Glutamatergic neuron (in vitro differentiated cells): ENCODE data around the gene CRYGA. TPM values are rescaled to one million over a fixed set of nuclear protein-coding genes. Genes with fewer than 3 reads are reported as not detected.

Experiments used
- DNase-seq: peaks from one replicate; pipeline ENCODE4 v3.0.0; 2022
- H3K27ac Mint-ChIP-seq: one replicate; pipeline ENCODE4 v1.8.0; 2020; ENCODE audit warnings: mild to moderate bottlenecking, mixed read lengths, inconsistent platforms; ENCODE audit not compliant: unreplicated experiment
- H3K27me3 Mint-ChIP-seq: one replicate; pipeline ENCODE4 v1.8.0; 2020; ENCODE audit warnings: mild to moderate bottlenecking, moderate library complexity, mixed read lengths, inconsistent platforms; ENCODE audit not compliant: unreplicated experiment
- H3K36me3 Mint-ChIP-seq: one replicate; pipeline ENCODE4 v1.8.0; 2020; ENCODE audit warnings: mild to moderate bottlenecking, mixed read lengths, inconsistent platforms; ENCODE audit not compliant: unreplicated experiment
- H3K4me1 Mint-ChIP-seq: one replicate; pipeline ENCODE4 v1.8.0; 2020; ENCODE audit warnings: mild to moderate bottlenecking, low read depth, mixed read lengths, inconsistent platforms; ENCODE audit not compliant: unreplicated experiment
- H3K4me3 Mint-ChIP-seq: one replicate; pipeline ENCODE4 v1.8.0; 2020; ENCODE audit warnings: mild to moderate bottlenecking, mixed read lengths, inconsistent platforms; ENCODE audit not compliant: unreplicated experiment
- H3K9me3 Mint-ChIP-seq: one replicate; pipeline ENCODE4 v1.8.0; 2020; ENCODE audit warnings: mild to moderate bottlenecking, moderate library complexity, mixed read lengths, inconsistent platforms; ENCODE audit not compliant: unreplicated experiment
- long read RNA-seq: library from polyadenylated mRNA; unstranded; transcript quantifications from one replicate; pipeline ENCODE4 v2.0.0, GENCODE V29; 2020; ENCODE audit not compliant: unreplicated experiment
- total RNA-seq: library from RNA; stranded (reverse); fragmentation: NEBNext Ultra II Directional; extraction: Animal tissue kit (Norgen Biotek cat#: 25700); gene quantifications from one replicate; pipeline ENCODE4 v1.2.1, GENCODE V29; 2021; ENCODE audit not compliant: unreplicated experiment
- TF ChIP-seq, protein P1 (sequence below): fragments of 200-600 bp; sonication (generic); IDR thresholded peaks from one replicate; pipeline ENCODE4 v1.5.0; 2021; ENCODE audit not compliant: partially characterized antibody, unreplicated experiment

CRYGA gene, protein sequence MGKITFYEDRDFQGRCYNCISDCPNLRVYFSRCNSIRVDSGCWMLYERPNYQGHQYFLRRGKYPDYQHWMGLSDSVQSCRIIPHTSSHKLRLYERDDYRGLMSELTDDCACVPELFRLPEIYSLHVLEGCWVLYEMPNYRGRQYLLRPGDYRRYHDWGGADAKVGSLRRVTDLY
- total RNA-seq = not detected
- long read RNA-seq = 0 reads

DNA sequence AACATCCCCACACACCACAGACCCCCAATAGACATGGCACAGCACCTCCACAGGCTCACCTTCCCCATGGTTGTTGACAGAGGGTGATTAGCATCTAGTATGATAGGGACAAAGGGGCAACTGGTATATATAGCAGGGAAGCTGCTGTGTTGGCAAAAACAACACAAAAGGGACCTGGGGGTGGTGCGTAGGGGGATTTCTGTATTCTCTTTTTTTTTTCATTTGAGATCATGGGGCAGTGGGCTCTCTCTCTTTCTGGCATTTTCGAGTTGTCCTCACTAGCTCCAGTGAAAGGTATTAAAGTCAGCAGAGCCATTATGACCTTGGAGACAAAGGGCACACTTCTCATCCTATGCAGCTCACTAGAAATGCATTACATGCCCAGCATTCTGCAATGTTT lies at the start of gene CRYGA:
TSS of gene CRYGA (minus strand) at position 101 of the 400 bp plus-strand sequence. CDS start at position 68, 33 bp downstream.
- Mint-ChIP-seq H3K27ac (no peak within 1 kb of the TSS), H3K4me3 (no peak within 1 kb of the TSS)
- TF ChIP-seq, protein P1, sequence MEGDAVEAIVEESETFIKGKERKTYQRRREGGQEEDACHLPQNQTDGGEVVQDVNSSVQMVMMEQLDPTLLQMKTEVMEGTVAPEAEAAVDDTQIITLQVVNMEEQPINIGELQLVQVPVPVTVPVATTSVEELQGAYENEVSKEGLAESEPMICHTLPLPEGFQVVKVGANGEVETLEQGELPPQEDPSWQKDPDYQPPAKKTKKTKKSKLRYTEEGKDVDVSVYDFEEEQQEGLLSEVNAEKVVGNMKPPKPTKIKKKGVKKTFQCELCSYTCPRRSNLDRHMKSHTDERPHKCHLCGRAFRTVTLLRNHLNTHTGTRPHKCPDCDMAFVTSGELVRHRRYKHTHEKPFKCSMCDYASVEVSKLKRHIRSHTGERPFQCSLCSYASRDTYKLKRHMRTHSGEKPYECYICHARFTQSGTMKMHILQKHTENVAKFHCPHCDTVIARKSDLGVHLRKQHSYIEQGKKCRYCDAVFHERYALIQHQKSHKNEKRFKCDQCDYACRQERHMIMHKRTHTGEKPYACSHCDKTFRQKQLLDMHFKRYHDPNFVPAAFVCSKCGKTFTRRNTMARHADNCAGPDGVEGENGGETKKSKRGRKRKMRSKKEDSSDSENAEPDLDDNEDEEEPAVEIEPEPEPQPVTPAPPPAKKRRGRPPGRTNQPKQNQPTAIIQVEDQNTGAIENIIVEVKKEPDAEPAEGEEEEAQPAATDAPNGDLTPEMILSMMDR = no peak

DNA sequence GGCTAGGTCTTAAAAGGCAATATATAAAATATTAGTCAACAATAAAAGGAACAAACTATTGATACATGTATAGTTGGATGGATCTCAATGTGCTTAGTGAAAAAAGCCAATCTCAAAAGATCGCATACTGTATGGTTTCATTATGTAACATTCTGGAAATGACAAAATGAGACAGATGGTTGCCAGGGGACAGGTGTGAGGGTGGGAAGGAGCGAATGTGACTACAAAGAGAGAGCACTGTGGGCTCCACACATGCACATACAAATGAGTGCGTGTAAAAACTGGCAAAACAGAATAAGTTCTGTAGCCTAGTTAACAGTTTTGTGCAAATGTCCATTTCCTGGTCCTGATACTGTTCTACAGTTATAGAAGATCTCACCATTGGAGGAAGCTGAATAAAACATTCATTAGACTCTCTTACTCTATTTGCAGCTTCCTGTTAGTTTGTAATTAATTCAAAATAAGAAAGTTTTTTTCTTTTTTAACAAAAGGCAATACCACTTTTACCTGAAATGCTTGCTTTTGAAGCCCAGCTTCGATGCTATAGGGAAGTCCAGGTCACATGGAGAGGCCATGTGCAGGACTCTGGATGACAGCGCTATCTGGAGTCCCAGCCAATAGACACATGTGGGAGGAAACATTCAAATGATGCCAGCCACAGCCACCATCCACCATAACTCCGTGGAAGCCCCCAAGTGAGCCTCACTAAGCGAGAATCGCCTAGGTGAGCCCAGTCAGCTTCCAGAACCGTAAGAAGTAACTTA lies 47.5 kb upstream of the CRYGA start:
- Mint-ChIP-seq H3K27ac (no peak overlapping the region), H3K36me3 (no peaks in the 10 kb centered on the region), H3K4me3 (no peak overlapping the region), H3K4me1 (peaks cover 4% of the 10 kb centered on the region), H3K27me3 (no peaks in the 10 kb centered on the region), H3K9me3 (no peaks in the 10 kb centered on the region)
- DNase-seq = no peak
- TF ChIP-seq, protein P1 = no peak

More for the DNA sequence above, at the start of gene CRYGA:
- H3K9me3 Mint-ChIP-seq = no peaks in the 10 kb centered on the region
- H3K27me3 Mint-ChIP-seq = peaks cover under 1% of the 10 kb centered on the region
- no peak for DNase-seq
- no peaks in the 10 kb centered on the region for H3K36me3 Mint-ChIP-seq
- H3K4me1 Mint-ChIP-seq = peaks cover 4% of the 10 kb centered on the region

DNA sequence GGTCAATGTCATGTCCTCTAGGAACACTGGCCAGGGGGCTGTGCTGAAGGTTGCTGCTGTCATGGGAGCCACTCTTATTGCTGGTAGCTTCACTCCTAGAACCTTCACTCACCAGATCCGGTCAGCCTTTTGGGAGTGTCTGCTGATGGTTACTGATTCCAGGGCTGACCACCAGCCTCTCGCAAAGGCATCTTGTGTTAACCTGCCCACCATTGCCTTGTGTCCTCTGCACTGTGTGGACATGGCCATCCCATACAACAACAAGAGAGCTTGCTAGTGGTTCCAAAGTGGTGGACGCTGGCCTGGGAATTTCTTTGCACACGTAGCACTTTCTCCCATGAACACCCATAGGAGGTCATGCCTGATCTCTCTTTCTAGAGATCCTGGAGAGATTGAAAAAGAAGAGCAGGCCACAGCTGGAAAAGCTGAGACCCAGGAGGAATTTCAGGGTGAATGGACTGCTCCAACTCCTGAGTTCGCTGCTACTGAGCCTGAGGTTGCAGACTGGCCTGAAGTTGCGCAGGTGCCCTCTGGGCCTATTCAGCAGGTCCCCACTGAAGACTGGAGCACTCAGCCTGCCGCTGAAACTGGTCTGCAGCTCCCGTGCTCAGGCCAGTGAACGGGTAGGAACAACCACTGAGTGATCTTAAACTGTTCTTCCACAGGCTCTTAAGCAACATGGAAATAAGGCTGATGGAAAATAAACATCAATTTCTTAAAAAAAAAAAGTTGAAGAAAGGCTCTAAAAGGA lies 45.1 kb upstream of the CRYGA start:
- peaks cover 4% of the 10 kb centered on the region for H3K4me1 Mint-ChIP-seq
- H3K27ac Mint-ChIP-seq = no peak overlapping the region
- no peaks in the 10 kb centered on the region for H3K27me3 Mint-ChIP-seq
- DNase-seq = no peak
- TF ChIP-seq, protein P1 = no peak
- no peak overlapping the region for H3K4me3 Mint-ChIP-seq
- no peaks in the 10 kb centered on the region for H3K36me3 Mint-ChIP-seq
- H3K9me3 Mint-ChIP-seq = no peaks in the 10 kb centered on the region

DNA sequence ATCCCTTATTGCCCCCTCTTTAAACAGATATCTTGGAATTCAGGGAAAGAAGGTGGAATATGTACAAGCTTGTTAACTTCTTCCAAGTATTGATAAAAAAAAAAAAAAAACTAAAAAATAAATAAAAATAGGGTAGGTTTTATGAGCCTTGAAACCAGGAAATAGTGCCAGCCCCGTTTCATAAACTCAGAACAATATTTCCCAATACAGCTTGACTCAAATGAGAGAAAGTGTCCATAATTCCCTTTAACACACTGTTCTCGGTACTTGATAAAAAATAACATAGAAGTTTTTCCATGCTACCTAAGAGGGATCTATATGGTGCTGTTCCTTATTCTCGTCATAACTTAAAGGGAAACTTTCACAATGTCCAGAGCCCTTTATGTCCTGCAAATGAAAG lies 44.4 kb upstream of the CRYGA start:
- H3K4me3 Mint-ChIP-seq = no peak overlapping the region
- H3K4me1 Mint-ChIP-seq = peaks cover 4% of the 10 kb centered on the region
- H3K27me3 Mint-ChIP-seq = no peaks in the 10 kb centered on the region
- no peak for DNase-seq
- H3K27ac Mint-ChIP-seq = no peak overlapping the region
- no peaks in the 10 kb centered on the region for H3K9me3 Mint-ChIP-seq
- no peaks in the 10 kb centered on the region for H3K36me3 Mint-ChIP-seq
- TF ChIP-seq, protein P1 = no peak
